PC-3 (cell line): ENCODE measurements around the gene ARRDC3. TPM values are rescaled to one million over a fixed set of nuclear protein-coding genes. Genes with fewer than 3 reads are reported as not detected.

ENCODE experiments used
- ATAC-seq: fragments of 200-7000 bp; cut with Tn5 transposase; 2 replicates; pipeline ENCODE4 v1.9.1; 2020; ENCODE audit warnings: mild to moderate bottlenecking, moderate library complexity
- BruUV-seq: library from RNA; stranded (reverse); fragments of 400-500 nt; replicated peaks from 2 replicates; lab custom pipeline; 2021; lab: Mats Ljungman, UMichigan
- CTCF ChIA-PET: fragments of 300-600 bp; sonication (Branson Sonifier 250); formaldehyde crosslinking; loops from one replicate; lab custom pipeline; 2022; ENCODE audit warnings: antibody characterized with exemption; lab: Charles Lee
- POLR2A ChIA-PET: fragments of 300-600 bp; sonication (Branson Sonifier 250); formaldehyde crosslinking; loops from one replicate; lab custom pipeline; 2022; ENCODE audit warnings: antibody characterized with exemption; ENCODE audit not compliant: unreplicated experiment; lab: Charles Lee
- DNase-seq: peaks from one replicate; pipeline ENCODE4 v3.0.0-alpha.2; 2015
- H2AFZ ChIP-seq: fragments of 300-600 bp; sonication (generic); 2 replicates; pipeline ENCODE4 v1.6.0; 2016; ENCODE audit warnings: antibody characterized with exemption, low read length
- H3F3A ChIP-seq: fragments of 300-600 bp; sonication (generic); one replicate; pipeline ENCODE4 v1.6.0; 2017; ENCODE audit warnings: antibody characterized with exemption, low read length, control low read depth, mild to moderate bottlenecking; ENCODE audit not compliant: unreplicated experiment
- H3K27ac ChIP-seq: fragments of 300-600 bp; sonication (generic); 2 replicates; pipeline ENCODE4 v1.5.1; 2016; ENCODE audit warnings: mild to moderate bottlenecking, low read length
- H3K27me3 ChIP-seq: fragments of 300-600 bp; sonication (generic); 2 replicates; pipeline ENCODE4 v1.6.1; 2016; ENCODE audit warnings: low read length, mixed read lengths
- H3K36me3 ChIP-seq: fragments of 300-600 bp; sonication (generic); 2 replicates; pipeline ENCODE4 v1.6.1; 2016; ENCODE audit warnings: low read depth, mixed run types, low read length, mixed read lengths
- H3K4me1 ChIP-seq: fragments of 300-600 bp; sonication (generic); 2 replicates; pipeline ENCODE4 v1.5.1; 2016; ENCODE audit warnings: low read length; ENCODE audit not compliant: insufficient read depth
- H3K4me2 ChIP-seq: fragments of 300-600 bp; sonication (generic); 2 replicates; pipeline ENCODE4 v1.6.0; 2016; ENCODE audit warnings: low read length
- H3K4me3 ChIP-seq: fragments of 300-600 bp; sonication (generic); 2 replicates; pipeline ENCODE4 v1.5.1; 2016; ENCODE audit warnings: mild to moderate bottlenecking, low read length, mixed read lengths
- H3K79me2 ChIP-seq: fragments of 300-600 bp; sonication (generic); 2 replicates; pipeline ENCODE4 v1.6.1; 2017; ENCODE audit warnings: low read length, mixed read lengths
- H3K9ac ChIP-seq: fragments of 300-600 bp; sonication (generic); 2 replicates; pipeline ENCODE4 v1.6.0; 2016; ENCODE audit warnings: mild to moderate bottlenecking, low read length
- H3K9me2 ChIP-seq: fragments of 300-600 bp; sonication (generic); replicated peaks from 2 replicates; pipeline ENCODE4 v1.6.1; 2016; ENCODE audit warnings: mixed run types, low read length, mixed read lengths
- H3K9me3 ChIP-seq: fragments of 300-600 bp; sonication (generic); 2 replicates; pipeline ENCODE4 v1.6.1; 2016; ENCODE audit warnings: low read length, mixed read lengths
- H4K20me1 ChIP-seq: fragments of 300-600 bp; sonication (generic); 2 replicates; pipeline ENCODE4 v1.6.1; 2016; ENCODE audit warnings: low read length, mixed read lengths
- EZH2 ChIP-seq: fragments of 300-600 bp; sonication (generic); IDR thresholded peaks from one replicate; pipeline ENCODE4 v1.6.1; 2017; ENCODE audit warnings: antibody characterized with exemption, mild to moderate bottlenecking, low read length; ENCODE audit not compliant: unreplicated experiment
- EZH2phosphoT487 ChIP-seq: fragments of 300-600 bp; sonication (generic); IDR thresholded peaks from 2 replicates; pipeline ENCODE4 v1.6.1; 2018; ENCODE audit warnings: mild to moderate bottlenecking, antibody characterized with exemption, low read length, borderline replicate concordance
- intact Hi-C: fragments of 100-400 bp; cut with micrococcal nuclease; formaldehyde crosslinking; loops from 2 replicates; pipeline ENCODE4 v1.9.0; 2023
- total RNA-seq: library from RNA; depleted of rRNA; stranded (reverse); fragments of >200 nt; gene quantifications from 2 replicates; pipeline ENCODE4 v1.2.3, GENCODE V29; 2014
- TF ChIP-seq, protein P1 (sequence below): fragments of 300-600 bp; sonication (generic); conservative IDR thresholded peaks from 2 replicates; pipeline ENCODE4 v1.5.1; 2017; ENCODE audit warnings: antibody characterized with exemption, low read depth, mild to moderate bottlenecking, low read length

ARRDC3 gene
- total RNA-seq, 1 experiment from 2014 or later, result 39.5 TPM

- peaks cover 77% of the 10 kb centered on the region for H3K79me2 ChIP-seq
- CTCF ChIA-PET, result interaction anchor here (0.7 kb wide), 1 partner anchor 11 kb away, joined by 3 read pairs; no protein-coding TSS in a partner anchor
Measured at GRCh38 chr5:91374893-91375520, 8.1 kb downstream of the ARRDC3 start.

DNA sequence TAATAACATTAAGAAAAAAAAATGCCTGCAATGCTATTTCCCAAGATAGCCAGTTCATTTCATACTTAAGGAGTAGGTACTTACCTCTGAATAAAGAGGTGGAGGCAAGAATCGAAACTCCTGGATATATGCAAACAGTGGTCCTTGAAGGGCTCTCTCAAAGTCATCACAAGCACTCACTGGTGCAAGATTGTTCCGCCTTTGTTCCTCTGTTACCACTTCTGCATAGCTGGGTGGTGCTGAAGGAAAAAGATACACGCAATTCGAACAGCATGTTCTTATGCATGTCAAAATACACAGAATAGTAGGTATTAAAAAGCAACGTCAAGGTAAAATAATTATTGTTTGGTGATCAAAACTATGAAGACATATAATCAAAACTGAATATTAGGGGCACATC, 9.5 kb downstream of the ARRDC3 start:
- peaks cover 8% of the 10 kb centered on the region for H3K4me1 ChIP-seq
- no peak overlapping the region for H3K27ac ChIP-seq
- H3K4me3 ChIP-seq, result no peak overlapping the region
- intact Hi-C loops, result no loop called here
- H2AFZ ChIP-seq, result no peak overlapping the region
- DNase-seq (no peak), ATAC-seq (no peak)
- BruUV-seq, result no TSS peak
- no peak overlapping the region for H3K4me2 ChIP-seq
- H3K36me3 ChIP-seq, result peaks cover 92% of the 10 kb centered on the region
- H3K79me2 ChIP-seq, result peaks cover 75% of the 10 kb centered on the region
- TF ChIP-seq EZH2, result no peak
- TF ChIP-seq, protein P1, sequence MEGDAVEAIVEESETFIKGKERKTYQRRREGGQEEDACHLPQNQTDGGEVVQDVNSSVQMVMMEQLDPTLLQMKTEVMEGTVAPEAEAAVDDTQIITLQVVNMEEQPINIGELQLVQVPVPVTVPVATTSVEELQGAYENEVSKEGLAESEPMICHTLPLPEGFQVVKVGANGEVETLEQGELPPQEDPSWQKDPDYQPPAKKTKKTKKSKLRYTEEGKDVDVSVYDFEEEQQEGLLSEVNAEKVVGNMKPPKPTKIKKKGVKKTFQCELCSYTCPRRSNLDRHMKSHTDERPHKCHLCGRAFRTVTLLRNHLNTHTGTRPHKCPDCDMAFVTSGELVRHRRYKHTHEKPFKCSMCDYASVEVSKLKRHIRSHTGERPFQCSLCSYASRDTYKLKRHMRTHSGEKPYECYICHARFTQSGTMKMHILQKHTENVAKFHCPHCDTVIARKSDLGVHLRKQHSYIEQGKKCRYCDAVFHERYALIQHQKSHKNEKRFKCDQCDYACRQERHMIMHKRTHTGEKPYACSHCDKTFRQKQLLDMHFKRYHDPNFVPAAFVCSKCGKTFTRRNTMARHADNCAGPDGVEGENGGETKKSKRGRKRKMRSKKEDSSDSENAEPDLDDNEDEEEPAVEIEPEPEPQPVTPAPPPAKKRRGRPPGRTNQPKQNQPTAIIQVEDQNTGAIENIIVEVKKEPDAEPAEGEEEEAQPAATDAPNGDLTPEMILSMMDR, result no peak
- no peak for TF ChIP-seq EZH2phosphoT487
- peaks cover 10% of the 10 kb centered on the region for H3F3A ChIP-seq
- peaks cover 16% of the 10 kb centered on the region; the same call in 1 of the 2 replicates for H4K20me1 ChIP-seq
- H3K9me2 ChIP-seq, result no peaks in the 10 kb centered on the region
- H3K9me3 ChIP-seq, result no peaks in the 10 kb centered on the region
- CTCF ChIA-PET, result no interaction called here
- H3K9ac ChIP-seq, result no peak overlapping the region
- no peaks in the 10 kb centered on the region for H3K27me3 ChIP-seq
- POLR2A ChIA-PET, result no interaction called here

More at GRCh38 chr5:91374893-91375520, 8.1 kb downstream of the ARRDC3 start:
- peaks cover 13% of the 10 kb centered on the region for H3K4me1 ChIP-seq
- H3K9me2 ChIP-seq, result no peaks in the 10 kb centered on the region
- ATAC-seq (no peak), DNase-seq (no peak)
- TF ChIP-seq EZH2 (no peak), EZH2phosphoT487 (no peak)
- TF ChIP-seq, protein P1, result no peak
- BruUV-seq, result no TSS peak
- H2AFZ ChIP-seq, result no peak overlapping the region
- no peak overlapping the region for H3K4me3 ChIP-seq
- no peaks in the 10 kb centered on the region for H3K27me3 ChIP-seq
- no peak overlapping the region for H3K9ac ChIP-seq
- no peaks in the 10 kb centered on the region for H3K9me3 ChIP-seq
- H3K27ac ChIP-seq, result no peak overlapping the region
- H3K4me2 ChIP-seq, result no peak overlapping the region
- intact Hi-C loops, result no loop called here
- H3F3A ChIP-seq, result peaks cover 15% of the 10 kb centered on the region
- H4K20me1 ChIP-seq, result 0 out of 2 replicates have a peak, but pooled peaks cover 6% of the 10 kb centered on the region
- H3K36me3 ChIP-seq, result peaks cover 78% of the 10 kb centered on the region
- POLR2A ChIA-PET, result interaction anchor here (1.0 kb wide), 1 partner anchor 94 kb away, joined by 3 read pairs; no protein-coding TSS in a partner anchor

- DNase-seq, result no peak
- H3K9me3 ChIP-seq, result no peaks in the 10 kb centered on the region
- H3K9ac ChIP-seq, result no peak overlapping the region
- peaks cover 16% of the 10 kb centered on the region; the same call in 1 of the 2 replicates for H4K20me1 ChIP-seq
- peaks cover 2% of the 10 kb centered on the region; the same call in 1 of the 2 replicates for H3K4me1 ChIP-seq
- ATAC-seq, result no peak
- H3F3A ChIP-seq, result peaks cover 10% of the 10 kb centered on the region
- H3K27ac ChIP-seq, result no peak overlapping the region
- POLR2A ChIA-PET, result interaction anchor here (1.0 kb wide), 1 partner anchor 10 kb away, joined by 5 read pairs; the partner anchor contains the start of gene ARRDC3
- no peaks in the 10 kb centered on the region for H3K9me2 ChIP-seq
- H3K79me2 ChIP-seq, result peaks cover 69% of the 10 kb centered on the region
- no peaks in the 10 kb centered on the region for H3K27me3 ChIP-seq
- no peak overlapping the region for H2AFZ ChIP-seq
- no peak overlapping the region for H3K4me3 ChIP-seq
- H3K4me2 ChIP-seq, result no peak overlapping the region
- intact Hi-C loops, result no loop called here
- CTCF ChIA-PET, result no interaction called here
- BruUV-seq, result no TSS peak
- H3K36me3 ChIP-seq, result peaks cover 88% of the 10 kb centered on the region
- no peak for TF ChIP-seq EZH2phosphoT487
- no peak for TF ChIP-seq EZH2
- TF ChIP-seq, protein P1, result no peak
Measured at GRCh38 chr5:91373006-91373405, 10.1 kb downstream of the ARRDC3 start.
